H9 (cell line): ENCODE data around the gene PPHLN1. TPM values are rescaled to one million over a fixed set of nuclear protein-coding genes. Genes with fewer than 3 reads are reported as not detected.

Experiments
- DNase-seq: peaks from one replicate; pipeline ENCODE4 v3.0.0-alpha.2; 2017
- H2AFZ ChIP-seq: one replicate; pipeline ENCODE4 v1.6.1; 2013; ENCODE audit warnings: mild to moderate bottlenecking, low read length, control low read depth, moderate library complexity
- H2AK5ac ChIP-seq: 2 replicates; pipeline ENCODE4 v1.6.1; 2013; ENCODE audit warnings: low read length, control low read depth, mixed read lengths; ENCODE audit not compliant: insufficient read length
- H2BK120ac ChIP-seq: one replicate; pipeline ENCODE4 v1.6.1; 2013; ENCODE audit warnings: low read depth, mild to moderate bottlenecking, low read length, control low read depth, inconsistent platforms; ENCODE audit not compliant: poor library complexity, severe bottlenecking
- H2BK12ac ChIP-seq: 2 replicates; pipeline ENCODE4 v1.6.1; 2013; ENCODE audit warnings: low read length, control low read depth, mixed read lengths, low read depth; ENCODE audit not compliant: insufficient read length
- H2BK15ac ChIP-seq: 2 replicates; pipeline ENCODE4 v1.6.1; 2013; ENCODE audit warnings: low read depth, low read length, control low read depth
- H2BK20ac ChIP-seq: one replicate; pipeline ENCODE4 v1.6.1; 2013; ENCODE audit warnings: low read depth, mild to moderate bottlenecking, low read length, control low read depth, inconsistent platforms; ENCODE audit not compliant: poor library complexity, severe bottlenecking
- H2BK5ac ChIP-seq: 2 replicates; pipeline ENCODE4 v1.6.1; 2013; ENCODE audit warnings: low read length, control low read depth, mixed read lengths; ENCODE audit not compliant: insufficient read length
- H3K14ac ChIP-seq: 2 replicates; pipeline ENCODE4 v1.6.1; 2013; ENCODE audit warnings: low read length, control low read depth; ENCODE audit not compliant: insufficient read depth
- H3K18ac ChIP-seq: 2 replicates; pipeline ENCODE4 v1.6.1; 2013; ENCODE audit warnings: low read depth, mild to moderate bottlenecking, mixed read lengths, low read length, control low read depth; ENCODE audit not compliant: insufficient read length
- H3K23ac ChIP-seq: 2 replicates; pipeline ENCODE4 v1.6.1; 2013; ENCODE audit warnings: low read length, control low read depth, mixed read lengths, low read depth; ENCODE audit not compliant: insufficient read length
- H3K23me2 ChIP-seq: 2 replicates; pipeline ENCODE4 v1.6.1; 2013; ENCODE audit warnings: low read depth, mild to moderate bottlenecking, mixed read lengths, low read length, control low read depth; ENCODE audit not compliant: insufficient read length, poor library complexity, severe bottlenecking
- H3K27ac ChIP-seq: 2 replicates; pipeline ENCODE4 v1.5.1; 2013; ENCODE audit warnings: low read length, control low read depth, mixed read lengths, low read depth; ENCODE audit not compliant: insufficient read length
- H3K27me3 ChIP-seq: 2 replicates; pipeline ENCODE4 v1.6.1; 2013; ENCODE audit warnings: low read length, control low read depth, inconsistent platforms; ENCODE audit not compliant: insufficient read depth
- H3K4ac ChIP-seq: 2 replicates; pipeline ENCODE4 v1.6.1; 2013; ENCODE audit warnings: low read depth, mild to moderate bottlenecking, control low read depth, inconsistent platforms, low read length, moderate library complexity
- H3K4me1 ChIP-seq: 2 replicates; pipeline ENCODE4 v1.6.1; 2013; ENCODE audit warnings: low read length, control low read depth, inconsistent platforms; ENCODE audit not compliant: insufficient read depth
- H3K4me2 ChIP-seq: 2 replicates; pipeline ENCODE4 v1.6.1; 2013; ENCODE audit warnings: low read length, control low read depth, mixed read lengths; ENCODE audit not compliant: insufficient read length, insufficient read depth
- H3K56ac ChIP-seq: 2 replicates; pipeline ENCODE4 v1.6.1; 2013; ENCODE audit warnings: low read depth, mild to moderate bottlenecking, mixed read lengths, low read length, control low read depth; ENCODE audit not compliant: insufficient read length
- H3K79me1 ChIP-seq: 2 replicates; pipeline ENCODE4 v1.6.1; 2013; ENCODE audit warnings: low read depth, mild to moderate bottlenecking, moderate library complexity, low read length, control low read depth, inconsistent platforms; ENCODE audit not compliant: insufficient read depth, poor library complexity, severe bottlenecking
- H3K79me2 ChIP-seq: 2 replicates; pipeline ENCODE4 v1.6.1; 2013; ENCODE audit warnings: low read length, control low read depth, inconsistent platforms; ENCODE audit not compliant: insufficient read depth
- H3K9ac ChIP-seq: 2 replicates; pipeline ENCODE4 v1.6.1; 2013; ENCODE audit warnings: low read length, control low read depth, mixed read lengths; ENCODE audit not compliant: insufficient read length; ENCODE audit errors: extremely low read depth
- H3K9me3 ChIP-seq: one replicate; pipeline ENCODE4 v1.6.1; 2013; ENCODE audit warnings: low read depth, low read length, inconsistent platforms; ENCODE audit not compliant: control insufficient read depth
- H3T11ph ChIP-seq: one replicate; pipeline ENCODE4 v1.6.1; 2013; ENCODE audit warnings: mild to moderate bottlenecking, low read length, control low read depth, inconsistent platforms
- H4K20me1 ChIP-seq: one replicate; pipeline ENCODE4 v1.6.1; 2013; ENCODE audit not compliant: control insufficient read depth, insufficient read length, insufficient read depth
- H4K5ac ChIP-seq: 2 replicates; pipeline ENCODE4 v1.6.1; 2013; ENCODE audit warnings: low read depth, mild to moderate bottlenecking, mixed read lengths, low read length, control low read depth; ENCODE audit not compliant: insufficient read length
- H4K8ac ChIP-seq: replicated peaks from 2 replicates; pipeline ENCODE4 v1.6.1; 2013; ENCODE audit warnings: low read length, control low read depth, mixed read lengths, low read depth; ENCODE audit not compliant: insufficient read length
- H4K91ac ChIP-seq: 2 replicates; pipeline ENCODE4 v1.6.1; 2013; ENCODE audit warnings: low read depth, mild to moderate bottlenecking, moderate library complexity, mixed read lengths, low read length, control low read depth; ENCODE audit not compliant: insufficient read length
- H3K27ac Mint-ChIP-seq, 3 experiments: 2 replicates in 2 of 3; 3 replicates in 1 of 3; pipeline ENCODE4 v1.8.0; 2020 to 2021; ENCODE audit warnings: mixed read lengths in 3 of 3, mild to moderate bottlenecking in 1 of 3, moderate library complexity in 1 of 3
- H3K27me3 Mint-ChIP-seq: 2 replicates; pipeline ENCODE4 v1.8.0; 2021; ENCODE audit warnings: low read depth, mild to moderate bottlenecking, moderate library complexity, mixed read lengths
- H3K36me3 Mint-ChIP-seq, 3 experiments: 2 replicates in 2 of 3; 3 replicates in 1 of 3; pipeline ENCODE4 v1.8.0; 2020 to 2021; ENCODE audit warnings: low read depth in 3 of 3, mixed read lengths in 3 of 3; ENCODE audit not compliant: insufficient read depth in 1 of 3
- H3K4me1 Mint-ChIP-seq, 2 experiments: 2 replicates each; pipeline ENCODE4 v1.8.0; 2020; ENCODE audit warnings: mixed read lengths in 2 of 2
- H3K4me3 Mint-ChIP-seq, 2 experiments: 2 replicates in 1 of 2; 3 replicates in 1 of 2; pipeline ENCODE4 v1.8.0; 2020 to 2021; ENCODE audit warnings: mild to moderate bottlenecking in 2 of 2, mixed read lengths in 2 of 2, moderate library complexity in 1 of 2
- H3K9me3 Mint-ChIP-seq, 2 experiments: 2 replicates in 1 of 2; 3 replicates in 1 of 2; pipeline ENCODE4 v1.8.0; 2020; ENCODE audit warnings: mild to moderate bottlenecking in 2 of 2, mixed read lengths in 2 of 2, moderate library complexity in 1 of 2
- WGBS: extraction: QIAGEN DNeasy Blood & Tissue Kit; methylation state at CpG from one replicate; pipeline ENCODE4 v1.1.7; 2013; ENCODE audit warnings: missing lambda C conversion rate, low lambda C conversion rate, mixed read lengths; ENCODE audit not compliant: insufficient read length; ENCODE audit errors: extremely low coverage; 5-methylcytosine and 5-hydroxymethylcytosine counted together
- total RNA-seq: library from RNA; stranded (reverse); gene quantifications from 2 replicates; pipeline ENCODE4 v1.2.1, GENCODE V29; 2021
- TF ChIP-seq, protein P1 (sequence below): fragments of 200-600 bp; sonication (generic); conservative IDR thresholded peaks from 3 replicates; pipeline ENCODE4 v1.8.0; 2021; ENCODE audit warnings: antibody characterized with exemption, mild to moderate bottlenecking

The PPHLN1 gene
- total RNA-seq, 1 experiment from 2014 or later = 66.2 TPM

DNA sequence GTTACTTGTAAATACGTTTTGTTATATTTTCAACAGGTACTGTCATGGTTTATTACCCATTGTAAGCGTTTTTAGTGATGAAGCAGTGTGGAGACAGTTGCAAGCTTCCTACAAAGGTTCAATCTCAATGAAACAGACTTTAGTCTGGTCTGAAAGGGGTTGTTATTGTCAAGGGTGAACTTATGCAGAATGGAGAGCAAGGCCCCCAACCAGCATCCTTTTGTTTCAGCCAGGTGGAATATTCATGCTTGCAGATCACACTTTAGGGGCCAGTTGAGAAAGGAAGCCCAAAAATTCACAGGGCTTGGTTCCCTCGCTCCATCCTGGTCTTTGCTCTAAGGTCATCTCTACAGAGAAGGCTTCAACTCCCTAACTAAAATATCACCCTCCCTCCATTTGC is 159.9 kb downstream of the PPHLN1 start:
- Histone ChIP-seq H2BK5ac (no peak overlapping the region), H2BK12ac (no peak overlapping the region), H4K20me1 (no peaks in the 10 kb centered on the region), H3K23ac (no peak overlapping the region), H2BK20ac (no peak overlapping the region), H2AK5ac (no peak overlapping the region), H4K5ac (no peak overlapping the region), H3K27ac (peak overlapping the region; percentile 44), H3K4me2 (peak overlapping the region; percentile 100), H3T11ph (no peak overlapping the region), H4K8ac (no peak overlapping the region), H3K14ac (no peak overlapping the region), H3K9me3 (no peaks in the 10 kb centered on the region), H3K23me2 (peaks cover 18% of the 10 kb centered on the region), H3K4me1 (peaks cover 5% of the 10 kb centered on the region), H2BK120ac (no peak overlapping the region), H3K79me1 (no peaks in the 10 kb centered on the region), H2AFZ (no peak overlapping the region), H3K56ac (no peak overlapping the region), H3K18ac (no peak overlapping the region), H3K27me3 (peaks cover 12% of the 10 kb centered on the region; the same call in 1 of the 2 replicates), H3K9ac (peak overlapping the region; percentile 25), H2BK15ac (no peak overlapping the region), H3K79me2 (peaks cover 13% of the 10 kb centered on the region; the same call in 1 of the 2 replicates), H4K91ac (no peak overlapping the region), H3K4ac (no peak overlapping the region)
- TF ChIP-seq, protein P1, sequence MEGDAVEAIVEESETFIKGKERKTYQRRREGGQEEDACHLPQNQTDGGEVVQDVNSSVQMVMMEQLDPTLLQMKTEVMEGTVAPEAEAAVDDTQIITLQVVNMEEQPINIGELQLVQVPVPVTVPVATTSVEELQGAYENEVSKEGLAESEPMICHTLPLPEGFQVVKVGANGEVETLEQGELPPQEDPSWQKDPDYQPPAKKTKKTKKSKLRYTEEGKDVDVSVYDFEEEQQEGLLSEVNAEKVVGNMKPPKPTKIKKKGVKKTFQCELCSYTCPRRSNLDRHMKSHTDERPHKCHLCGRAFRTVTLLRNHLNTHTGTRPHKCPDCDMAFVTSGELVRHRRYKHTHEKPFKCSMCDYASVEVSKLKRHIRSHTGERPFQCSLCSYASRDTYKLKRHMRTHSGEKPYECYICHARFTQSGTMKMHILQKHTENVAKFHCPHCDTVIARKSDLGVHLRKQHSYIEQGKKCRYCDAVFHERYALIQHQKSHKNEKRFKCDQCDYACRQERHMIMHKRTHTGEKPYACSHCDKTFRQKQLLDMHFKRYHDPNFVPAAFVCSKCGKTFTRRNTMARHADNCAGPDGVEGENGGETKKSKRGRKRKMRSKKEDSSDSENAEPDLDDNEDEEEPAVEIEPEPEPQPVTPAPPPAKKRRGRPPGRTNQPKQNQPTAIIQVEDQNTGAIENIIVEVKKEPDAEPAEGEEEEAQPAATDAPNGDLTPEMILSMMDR = no peak
- no peaks in the 10 kb centered on the region for H3K36me3 Mint-ChIP-seq
- H3K4me3 Mint-ChIP-seq = peak overlapping the region; percentile 38 to 97
- DNase-seq = peak; percentile 89
- peaks cover 53 to 66% of the 10 kb centered on the region in 2 experiments for H3K4me1 Mint-ChIP-seq
- H3K9me3 Mint-ChIP-seq = peaks cover 0 to 4% of the 10 kb centered on the region in 2 experiments; a peak in 1 of 5 replicates
- WGBS = no CpG with 5 or more reads among the region's 3 CpGs
- H3K27ac Mint-ChIP-seq = peak overlapping the region in 2 of 3 experiments; percentile 91 to 99; a peak in 5 of 7 replicates
- peaks cover 46% of the 10 kb centered on the region for H3K27me3 Mint-ChIP-seq
